ENCODE results near the gene E2F4.

Gene E2F4, protein sequence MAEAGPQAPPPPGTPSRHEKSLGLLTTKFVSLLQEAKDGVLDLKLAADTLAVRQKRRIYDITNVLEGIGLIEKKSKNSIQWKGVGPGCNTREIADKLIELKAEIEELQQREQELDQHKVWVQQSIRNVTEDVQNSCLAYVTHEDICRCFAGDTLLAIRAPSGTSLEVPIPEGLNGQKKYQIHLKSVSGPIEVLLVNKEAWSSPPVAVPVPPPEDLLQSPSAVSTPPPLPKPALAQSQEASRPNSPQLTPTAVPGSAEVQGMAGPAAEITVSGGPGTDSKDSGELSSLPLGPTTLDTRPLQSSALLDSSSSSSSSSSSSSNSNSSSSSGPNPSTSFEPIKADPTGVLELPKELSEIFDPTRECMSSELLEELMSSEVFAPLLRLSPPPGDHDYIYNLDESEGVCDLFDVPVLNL

GRCh38 chr16:67191995-67192681, at the start of gene E2F4:
TSS of gene E2F4 (plus strand) at chr16:67192155. CDS start at chr16:67192228, 73 bp downstream.
- peak; percentile 79 for DNase-seq (ENCODE audit: low read depth)

- DNase-seq (ENCODE audit: low read depth) = no peak
Observed at GRCh38 chr16:67142342-67142741, 49.6 kb upstream of the E2F4 start.

- DNase-seq (ENCODE audit: low read depth) = no peak
Observed at GRCh38 chr16:67144943-67145342, 47.0 kb upstream of the E2F4 start.

GRCh38 chr16:67145746-67146145, 46.2 kb upstream of the E2F4 start:
- DNase-seq (ENCODE audit: low read depth) = no peak

- no peak for DNase-seq (ENCODE audit: low read depth)
Observed at GRCh38 chr16:67146523-67147357, 45.2 kb upstream of the E2F4 start.

- DNase-seq (ENCODE audit: low read depth) = no peak
Observed at GRCh38 chr16:67147437-67148140, 44.4 kb upstream of the E2F4 start.

GRCh38 chr16:67148221-67148620, 43.7 kb upstream of the E2F4 start:
- no peak for DNase-seq (ENCODE audit: low read depth)

DNA sequence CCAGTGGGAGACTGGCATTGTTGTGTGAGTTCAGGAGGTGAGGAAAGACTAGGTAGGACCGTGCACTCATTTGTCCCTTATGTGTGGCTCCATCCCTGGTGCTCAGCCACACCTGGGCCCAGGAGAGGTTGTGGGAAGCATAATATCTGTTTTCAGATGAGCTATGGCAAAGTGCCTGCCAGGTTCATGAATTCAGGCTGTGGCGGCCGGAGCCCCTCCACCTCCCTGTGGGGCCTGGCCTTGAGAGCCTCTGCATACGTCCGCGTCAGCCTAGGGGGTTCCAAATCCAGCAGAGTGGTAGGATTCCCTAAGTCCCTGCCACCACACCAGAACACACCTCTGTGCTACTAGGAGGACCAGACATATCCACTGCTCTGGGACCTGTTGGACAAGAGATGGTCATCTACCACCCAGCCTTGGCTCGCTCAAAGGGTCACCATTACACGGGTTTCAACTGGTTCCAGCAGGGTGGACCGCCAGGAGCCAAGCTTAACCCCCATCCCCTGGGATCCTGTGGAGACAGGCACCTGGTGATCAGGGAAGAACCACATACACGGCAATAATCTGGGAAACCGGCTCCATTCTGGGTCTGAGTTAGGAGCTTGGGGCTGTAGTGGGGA, 43.2 kb upstream of the E2F4 start:
- DNase-seq (ENCODE audit: low read depth) = no peak

DNA sequence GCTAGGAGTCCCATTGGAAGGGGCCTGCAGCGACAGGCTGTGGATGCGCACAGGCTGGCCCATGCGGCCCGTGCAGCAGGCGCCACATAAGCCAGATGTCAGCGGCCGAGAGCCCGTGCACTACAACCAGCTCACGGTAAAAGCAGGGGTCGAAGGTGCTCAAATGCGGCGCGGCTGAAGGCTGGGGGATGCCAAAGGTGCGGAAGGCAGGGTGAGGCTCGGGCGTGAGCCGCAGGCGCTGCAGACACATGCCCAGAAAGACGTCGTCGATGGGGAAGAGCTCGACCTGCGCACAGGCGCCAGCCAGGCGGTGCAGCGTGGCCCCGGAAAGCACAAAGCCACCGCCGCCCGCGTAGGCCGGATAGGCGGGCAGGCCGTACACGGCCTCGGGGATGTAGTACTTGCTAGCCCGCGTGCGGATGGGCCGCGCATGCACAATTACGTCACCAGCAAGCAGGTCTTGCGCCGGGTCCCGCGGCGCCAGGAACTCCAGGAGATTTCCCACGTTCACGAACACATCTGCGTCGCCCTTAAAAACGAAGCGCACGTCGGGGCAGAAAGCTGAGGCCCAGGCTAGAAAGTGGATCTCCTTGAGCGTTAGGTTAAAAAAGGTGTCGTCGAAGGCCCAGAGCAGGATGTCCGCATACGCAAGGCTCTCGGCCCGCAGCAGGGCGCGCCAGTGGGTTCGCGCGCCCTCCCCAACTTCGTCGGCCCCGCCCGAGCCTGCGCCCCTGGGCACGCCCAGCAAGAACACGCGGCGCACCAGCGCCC, 42.5 kb upstream of the E2F4 start:
- DNase-seq (ENCODE audit: low read depth) = no peak

DNA sequence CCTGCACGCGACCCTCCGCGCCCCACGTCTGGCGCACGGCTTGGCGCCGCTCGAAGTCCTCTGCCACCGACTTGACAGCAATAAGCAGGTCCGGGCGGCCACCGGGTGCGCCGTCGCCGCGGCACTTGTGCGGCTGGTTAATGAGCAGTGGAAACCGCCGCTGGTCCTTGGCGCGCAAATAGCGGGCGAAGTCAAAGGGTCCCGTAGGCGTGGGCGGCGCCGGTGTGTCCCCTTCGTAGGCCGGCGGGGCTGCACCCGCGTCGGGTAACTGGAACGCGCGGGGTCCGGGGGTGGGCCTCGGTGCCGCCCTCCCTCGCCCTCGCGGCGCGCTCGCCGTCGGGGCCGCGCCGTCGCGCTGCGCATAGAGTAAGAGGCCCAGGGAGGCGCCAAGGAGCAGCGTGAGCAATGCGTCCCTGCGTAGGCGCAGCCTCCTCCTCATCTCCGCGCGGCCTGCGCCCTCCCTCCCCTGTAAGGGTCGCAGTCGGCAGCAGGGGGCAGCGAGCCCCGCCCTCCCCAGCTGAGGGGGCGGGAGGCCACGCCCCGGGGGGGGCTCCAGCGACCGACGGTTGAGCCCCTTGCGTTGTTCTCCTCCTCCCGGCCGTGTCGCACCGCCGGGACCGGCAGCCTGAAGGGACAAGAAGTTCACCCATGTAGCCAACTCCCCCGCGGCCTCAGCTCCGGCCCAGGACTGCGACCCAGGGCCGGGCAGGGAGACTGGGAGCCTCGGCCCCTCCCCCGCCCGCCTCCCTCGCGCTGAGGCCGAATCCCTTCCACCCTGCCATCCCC, 41.7 kb upstream of the E2F4 start:
- no peak for DNase-seq (ENCODE audit: low read depth)

DNA sequence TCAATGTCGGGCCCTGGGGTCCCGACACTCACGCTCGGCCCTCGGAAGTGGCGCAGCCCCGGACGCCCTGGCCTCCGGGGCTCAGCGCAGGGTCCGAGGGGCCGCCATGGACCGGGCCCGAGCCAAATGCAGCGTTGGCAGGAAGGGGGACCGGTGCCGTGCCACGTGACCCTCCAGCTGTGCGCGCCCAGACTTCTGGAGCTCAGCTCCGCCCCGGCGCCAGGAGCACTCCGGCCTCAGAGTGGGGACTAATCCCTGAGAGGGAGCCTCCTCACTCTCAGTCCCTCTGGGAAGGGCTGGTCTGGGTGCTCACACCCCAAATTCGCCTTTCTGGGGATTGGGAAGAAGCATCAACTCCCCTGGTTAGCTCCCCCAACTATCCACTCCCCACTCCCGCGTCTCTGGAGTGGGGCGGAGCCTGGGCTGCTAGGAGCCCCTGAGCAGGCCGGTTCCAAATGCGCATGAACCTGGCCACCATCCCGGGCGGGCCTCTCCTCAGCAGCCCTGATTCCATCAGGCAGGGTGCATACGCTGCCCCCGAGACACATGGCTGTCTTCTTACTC, 41.0 kb upstream of the E2F4 start, which contains the start of gene B3GNT9:
Gene B3GNT9 (minus strand): TSS at position 166 of the 564 bp plus-strand sequence. CDS start 513 bp downstream, outside the sequence.
- DNase-seq (ENCODE audit: low read depth) = no peak

DNA sequence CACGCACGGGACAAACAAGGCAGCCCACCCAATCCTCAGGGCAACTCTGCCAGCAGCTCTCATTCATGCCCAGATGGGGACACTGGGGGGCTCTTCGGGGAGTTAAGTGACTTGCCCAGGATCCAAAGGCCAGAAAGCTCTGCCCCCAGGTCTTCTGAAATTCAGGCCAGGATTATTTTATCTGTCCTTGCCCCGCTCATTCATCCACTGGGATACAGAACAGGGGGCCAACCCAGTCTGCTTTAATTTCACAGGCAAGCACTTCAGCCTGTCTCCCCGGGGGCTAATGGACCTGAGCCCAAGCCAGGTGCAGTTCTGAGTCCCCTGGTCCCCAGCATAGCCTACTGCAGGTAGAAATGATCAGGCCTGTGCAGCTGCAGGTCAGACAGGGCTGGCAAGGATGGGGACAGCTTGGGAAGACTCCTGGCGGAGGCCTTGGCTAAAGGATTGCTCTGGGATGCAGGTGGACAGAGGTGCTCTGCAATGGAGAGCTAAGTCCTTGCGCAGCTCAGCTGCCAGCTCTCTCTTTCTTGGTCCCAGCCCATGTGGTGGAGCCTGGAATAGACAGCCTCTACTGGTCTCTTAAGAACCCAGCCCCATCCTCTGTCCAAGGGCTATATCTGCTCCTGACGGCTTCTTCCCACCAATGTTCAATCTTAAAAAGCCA, 40.4 kb upstream of the E2F4 start:
- DNase-seq (ENCODE audit: low read depth) = no peak

DNA sequence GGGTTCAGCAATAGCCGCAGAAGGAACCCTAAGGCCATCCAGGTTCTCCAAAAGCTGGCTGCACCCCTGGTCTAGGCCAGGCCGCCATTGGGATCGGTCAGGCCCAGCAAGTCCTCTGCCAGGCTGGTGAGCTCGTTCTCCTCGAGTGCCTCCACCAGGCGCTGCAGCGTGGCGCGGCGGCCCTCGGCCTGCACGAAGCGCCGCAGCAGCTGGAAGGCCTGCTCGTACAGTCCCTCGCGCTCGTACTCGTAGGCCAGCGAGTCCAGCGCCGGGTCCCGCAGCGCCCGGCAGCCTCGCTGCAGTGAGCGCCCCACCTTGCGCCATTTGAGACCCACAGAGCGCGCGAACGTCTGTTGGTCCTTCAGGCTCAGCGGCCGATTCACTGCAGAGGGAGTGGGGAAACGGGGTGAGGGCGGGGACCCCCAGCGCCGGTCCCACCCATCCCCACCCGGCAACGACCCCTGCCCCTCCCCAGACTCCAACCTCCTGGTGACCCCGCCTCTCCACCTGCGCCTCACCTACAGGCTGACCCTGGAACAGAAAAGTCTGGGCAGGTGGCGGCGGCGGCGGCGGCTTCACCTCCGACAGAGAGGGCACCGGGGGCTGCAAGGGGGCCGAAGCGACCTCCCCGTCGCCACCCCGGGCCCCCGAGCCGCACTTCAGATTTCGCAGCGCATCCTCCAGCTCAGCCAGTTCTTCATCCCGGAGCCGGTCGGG, 37.2 kb upstream of the E2F4 start:
- DNase-seq (ENCODE audit: low read depth) = no peak

GRCh38 chr16:67155295-67156142, 36.4 kb upstream of the E2F4 start:
- peak; percentile 55 for DNase-seq (ENCODE audit: low read depth)

- DNase-seq (ENCODE audit: low read depth) = no peak
Observed at GRCh38 chr16:67156143-67156844, 35.7 kb upstream of the E2F4 start.

DNA sequence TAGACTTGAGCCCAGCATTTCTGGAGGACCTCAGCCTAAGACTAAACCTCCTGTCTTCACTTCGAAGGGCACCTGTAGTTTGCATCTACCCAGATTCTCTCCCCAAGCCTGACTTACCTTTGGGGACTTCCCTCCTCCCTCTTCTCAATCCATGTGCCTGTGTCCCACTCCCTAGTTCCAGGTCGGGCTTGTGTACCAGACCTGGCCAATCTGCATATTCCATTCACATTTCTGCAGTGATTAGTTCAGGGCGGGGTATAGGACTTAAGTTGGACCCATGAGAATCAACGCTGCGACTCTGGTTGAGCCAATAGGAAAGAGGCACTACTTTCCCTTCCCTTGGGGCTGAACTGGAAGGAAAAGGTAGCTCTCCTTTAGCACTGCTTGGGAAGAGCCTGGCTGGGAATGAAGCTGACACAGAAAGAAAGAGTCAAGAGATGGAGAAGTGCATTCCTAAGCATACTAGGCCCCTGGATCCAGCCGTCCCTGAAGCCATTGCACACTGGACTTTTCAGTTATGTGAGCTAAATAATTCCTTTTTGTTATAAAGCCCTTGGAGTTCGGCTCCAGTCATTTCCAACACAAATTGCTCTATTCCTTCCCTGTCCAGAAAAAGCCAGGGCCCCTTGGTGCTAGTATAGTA, 34.7 kb upstream of the E2F4 start:
- DNase-seq (ENCODE audit: low read depth) = no peak
